NCI-H187 treated with DMSO at 0.1 percent for 48 hours (cell line): Measurements from ENCODE around the gene ARHGAP26.

ENCODE experiments used
- DNase-seq: peaks from one replicate; lab custom pipeline; 2025; lab: John Stamatoyannopoulos, UW

The ARHGAP26 gene

GRCh38 chr5:142873831-142874230 lies 103.7 kb downstream of the ARHGAP26 start:
- DNase-seq: no peak

GRCh38 chr5:142874540-142874939 lies 104.4 kb downstream of the ARHGAP26 start:
- DNase-seq: no peak

- DNase-seq: no peak
Measured at GRCh38 chr5:142875936-142876335, 105.8 kb downstream of the ARHGAP26 start.

- DNase-seq: no peak
Measured at GRCh38 chr5:142876817-142877216, 106.6 kb downstream of the ARHGAP26 start.

- no peak for DNase-seq
Measured at GRCh38 chr5:142878111-142878510, 107.9 kb downstream of the ARHGAP26 start.

- DNase-seq: no peak
Measured at GRCh38 chr5:142878638-142879037, 108.5 kb downstream of the ARHGAP26 start.

GRCh38 chr5:142881076-142881783 lies 111.1 kb downstream of the ARHGAP26 start:
- no peak for DNase-seq

GRCh38 chr5:142881784-142882126 lies 111.6 kb downstream of the ARHGAP26 start:
- no peak for DNase-seq

GRCh38 chr5:142883025-142883424 lies 112.8 kb downstream of the ARHGAP26 start:
- DNase-seq: no peak

- no peak for DNase-seq
Measured at GRCh38 chr5:142883438-142883837, 113.3 kb downstream of the ARHGAP26 start.

GRCh38 chr5:142884029-142884428 lies 113.9 kb downstream of the ARHGAP26 start:
- no peak for DNase-seq

- DNase-seq: no peak
Measured at GRCh38 chr5:142886211-142886610, 116.0 kb downstream of the ARHGAP26 start.

GRCh38 chr5:142886956-142887355 lies 116.8 kb downstream of the ARHGAP26 start:
- no peak for DNase-seq

GRCh38 chr5:142888469-142889085 lies 118.4 kb downstream of the ARHGAP26 start:
- DNase-seq: no peak

- DNase-seq: no peak
Measured at GRCh38 chr5:142892021-142892420, 121.8 kb downstream of the ARHGAP26 start.

- DNase-seq: no peak
Measured at GRCh38 chr5:142894315-142894714, 124.1 kb downstream of the ARHGAP26 start.

GRCh38 chr5:142894749-142895148 lies 124.6 kb downstream of the ARHGAP26 start:
- DNase-seq: no peak

- no peak for DNase-seq
Measured at GRCh38 chr5:142896325-142897007, 126.3 kb downstream of the ARHGAP26 start.

GRCh38 chr5:142897328-142897727 lies 127.2 kb downstream of the ARHGAP26 start:
- DNase-seq: no peak

GRCh38 chr5:142900927-142901326 lies 130.8 kb downstream of the ARHGAP26 start:
- no peak for DNase-seq

- no peak for DNase-seq
Measured at GRCh38 chr5:142901476-142902185, 131.5 kb downstream of the ARHGAP26 start.

- no peak for DNase-seq
Measured at GRCh38 chr5:142902186-142902965, 132.2 kb downstream of the ARHGAP26 start.
